Medulla oblongata (tissue), 1 donor: ENCODE data around the gene DDR2.

Experiments used
- DNase-seq: peaks from one replicate; pipeline ENCODE4 v3.0.0-alpha.2; 2015; ENCODE audit errors: extremely low spot score

DDR2 gene

GRCh38 chr1:162629651-162630050 is 2.6 kb upstream of the DDR2 start:
- DNase-seq: no peak

GRCh38 chr1:162631546-162632191 is 595 bp upstream of the DDR2 start:
- DNase-seq: peak; percentile 34

GRCh38 chr1:162632698-162633080 is 425 bp downstream of the DDR2 start:
- peak; percentile 36 for DNase-seq

GRCh38 chr1:162633081-162633762 is 958 bp downstream of the DDR2 start:
- DNase-seq: peak; percentile 51

GRCh38 chr1:162635418-162635817 is 3.2 kb downstream of the DDR2 start:
- DNase-seq: no peak

GRCh38 chr1:162639718-162640117 is 7.5 kb downstream of the DDR2 start:
- DNase-seq: no peak

- no peak for DNase-seq
Measured at GRCh38 chr1:162641114-162641513, 8.8 kb downstream of the DDR2 start.

- DNase-seq: no peak
Measured at GRCh38 chr1:162644986-162645314, 12.7 kb downstream of the DDR2 start.

GRCh38 chr1:162645666-162646065 is 13.4 kb downstream of the DDR2 start:
- no peak for DNase-seq

GRCh38 chr1:162649583-162649982 is 17.3 kb downstream of the DDR2 start:
- DNase-seq: no peak

GRCh38 chr1:162654915-162655620 is 22.8 kb downstream of the DDR2 start:
- no peak for DNase-seq

GRCh38 chr1:162656266-162656665 is 24.0 kb downstream of the DDR2 start:
- no peak for DNase-seq

- no peak for DNase-seq
Measured at GRCh38 chr1:162660574-162660973, 28.3 kb downstream of the DDR2 start.

- no peak for DNase-seq
Measured at GRCh38 chr1:162661336-162661735, 29.1 kb downstream of the DDR2 start.

GRCh38 chr1:162662013-162662412 is 29.7 kb downstream of the DDR2 start:
- DNase-seq: no peak

- no peak for DNase-seq
Measured at GRCh38 chr1:162663086-162663485, 30.8 kb downstream of the DDR2 start.

- no peak for DNase-seq
Measured at GRCh38 chr1:162663589-162664106, 31.4 kb downstream of the DDR2 start.

GRCh38 chr1:162666006-162666645 is 33.9 kb downstream of the DDR2 start:
- DNase-seq: no peak

GRCh38 chr1:162667381-162668080 is 35.3 kb downstream of the DDR2 start:
- DNase-seq: no peak

- DNase-seq: peak; percentile 22
Measured at GRCh38 chr1:162670928-162671663, 38.8 kb downstream of the DDR2 start.
